CD4-positive, alpha-beta T cell (primary cell): Measurements from ENCODE around the gene CPNE4. TPM values are rescaled to one million over a fixed set of nuclear protein-coding genes. Genes with fewer than 3 reads are reported as not detected.

Experiments used
- ATAC-seq: fragments of 200-7000 bp; cut with Tn5 transposase; one replicate; pipeline ENCODE4 v1.10.0; 2022; ENCODE audit warnings: mild to moderate bottlenecking; ENCODE audit not compliant: poor library complexity
- CTCF ChIA-PET: fragments of 350-600 bp; sonication (Branson Sonifier 250); formaldehyde crosslinking; loops from one replicate; lab custom pipeline; 2021; ENCODE audit warnings: antibody characterized with exemption, inconsistent platforms; lab: Charles Lee
- POLR2A ChIA-PET: fragments of 350-600 bp; sonication (Branson Sonifier 250); formaldehyde crosslinking; loops from one replicate; lab custom pipeline; 2021; ENCODE audit warnings: antibody characterized with exemption, inconsistent platforms; lab: Charles Lee
- DNase-seq, 14 experiments: peaks; one replicate each; pipeline ENCODE4 v3.0.0-alpha.2; 2013 to 2020; ENCODE audit warnings: mixed read lengths in 2 of 14
- H3K27ac ChIP-seq, 2 donors: one replicate each; pipeline versions ENCODE4 v1.5.1 to v1.7.0; 2013; ENCODE audit warnings: low read length in 2 of 2, low read depth in 1 of 2, mild to moderate bottlenecking in 1 of 2
- H3K27me3 ChIP-seq, 2 experiments: 1 replicate in 1 of 2; 2 replicates in 1 of 2; pipeline versions ENCODE4 v1.6.1 to v1.7.0; 2013; ENCODE audit warnings: low read length in 2 of 2, control low read depth in 1 of 2, mild to moderate bottlenecking in 1 of 2, moderate library complexity in 1 of 2; ENCODE audit not compliant: insufficient read depth in 2 of 2, control insufficient read depth in 1 of 2
- H3K36me3 ChIP-seq: one replicate; pipeline ENCODE4 v1.6.1; 2013; ENCODE audit warnings: low read length, control low read depth; ENCODE audit not compliant: insufficient read depth
- H3K4me1 ChIP-seq: one replicate; pipeline ENCODE4 v1.6.1; 2013; ENCODE audit warnings: low read length, control low read depth; ENCODE audit not compliant: insufficient read depth
- H3K4me3 ChIP-seq: one replicate; pipeline ENCODE4 v1.5.1; 2013; ENCODE audit warnings: mild to moderate bottlenecking, low read length, moderate library complexity
- H3K9me3 ChIP-seq, 2 experiments: 1 replicate in 1 of 2; 2 replicates in 1 of 2; pipeline versions ENCODE4 v1.6.1 to v1.7.0; 2013; ENCODE audit warnings: low read length in 2 of 2, mild to moderate bottlenecking in 2 of 2, control low read depth in 1 of 2, moderate library complexity in 1 of 2; ENCODE audit not compliant: control insufficient read depth in 1 of 2, insufficient read depth in 1 of 2
- H3K27ac Mint-ChIP-seq: one replicate; pipeline ENCODE4 v1.8.0; 2020; ENCODE audit warnings: mixed read lengths
- H3K27me3 Mint-ChIP-seq: one replicate; pipeline ENCODE4 v1.8.0; 2021; ENCODE audit warnings: mixed read lengths
- H3K36me3 Mint-ChIP-seq: one replicate; pipeline ENCODE4 v1.8.0; 2021; ENCODE audit warnings: low read depth, mixed read lengths
- H3K4me1 Mint-ChIP-seq: one replicate; pipeline ENCODE4 v1.8.0; 2021; ENCODE audit warnings: low read depth, mixed read lengths
- H3K4me3 Mint-ChIP-seq: one replicate; pipeline ENCODE4 v1.8.0; 2020; ENCODE audit warnings: mild to moderate bottlenecking, mixed read lengths
- H3K9me3 Mint-ChIP-seq: one replicate; pipeline ENCODE4 v1.8.0; 2020; ENCODE audit warnings: mixed read lengths
- CTCF ChIP-seq: fragments of 200-600 bp; IDR thresholded peaks from one replicate; pipeline ENCODE4 v1.8.0; 2022; ENCODE audit warnings: antibody characterized with exemption, mild to moderate bottlenecking
- intact Hi-C, 2 experiments: fragments of 100-400 bp; cut with DNase I in 1 of 2; cut with micrococcal nuclease in 1 of 2; formaldehyde crosslinking; loops; one replicate each; pipeline versions ENCODE4 v1.15.1 to v1.9.0; 2023 to 2025; cut with DNase I, micrococcal nuclease
- total RNA-seq, 174 experiments: library from RNA in 2 of 174; stranded (reverse) in 2 of 174; gene quantifications; one replicate each; pipeline ENCODE4 v1.2.3 and lab custom pipeline; 2021 to 2026

CPNE4 gene
- total RNA-seq, 2 experiments from 2014 or later = not detected

GRCh38 chr3:131739211-131739610 lies 295.6 kb downstream of the CPNE4 start:
- no peak for ATAC-seq
- DNase-seq = no peak
- Mint-ChIP-seq H3K27me3 (peaks cover 14% of the 10 kb centered on the region), H3K27ac (no peak overlapping the region), H3K36me3 (no peaks in the 10 kb centered on the region), H3K4me1 (no peaks in the 10 kb centered on the region), H3K9me3 (no peaks in the 10 kb centered on the region), H3K4me3 (no peak overlapping the region)
- Histone ChIP-seq H3K9me3 (no peaks in the 10 kb centered on the region), H3K36me3 (no peaks in the 10 kb centered on the region), H3K4me1 (no peaks in the 10 kb centered on the region), H3K27ac (no peak overlapping the region), H3K27me3 (no peaks in the 10 kb centered on the region), H3K4me3 (no peak overlapping the region)
- intact Hi-C loops = no loop called here
- TF ChIP-seq CTCF = no peak
- CTCF ChIA-PET = no interaction called here
- POLR2A ChIA-PET = no interaction called here

- Histone ChIP-seq H3K36me3 (no peaks in the 10 kb centered on the region), H3K4me1 (no peaks in the 10 kb centered on the region), H3K4me3 (no peak overlapping the region), H3K27ac (no peak overlapping the region), H3K9me3 (no peaks in the 10 kb centered on the region), H3K27me3 (peaks cover 0 to 4% of the 10 kb centered on the region in 2 experiments)
- H3K36me3 Mint-ChIP-seq = no peaks in the 10 kb centered on the region
- no peak overlapping the region for H3K4me3 Mint-ChIP-seq
- DNase-seq (no peak), ATAC-seq (no peak)
- no peaks in the 10 kb centered on the region for H3K9me3 Mint-ChIP-seq
- H3K4me1 Mint-ChIP-seq = no peaks in the 10 kb centered on the region
- POLR2A ChIA-PET = no interaction called here
- intact Hi-C loops = no loop called here
- no peak for TF ChIP-seq CTCF
- H3K27me3 Mint-ChIP-seq = peaks cover 13% of the 10 kb centered on the region
- H3K27ac Mint-ChIP-seq = no peak overlapping the region
- CTCF ChIA-PET = interaction anchor here (0.6 to 0.7 kb wide), 2 partner anchors 18 to 518 kb away, joined by 3 read pairs; no protein-coding TSS in a partner anchor
These were observed 296.7 kb downstream of the CPNE4 start for GRCh38 chr3:131738095-131738494.

- H3K36me3 Mint-ChIP-seq = no peaks in the 10 kb centered on the region
These were observed 299.3 kb downstream of the CPNE4 start for GRCh38 chr3:131735544-131735943.

More at GRCh38 chr3:131735544-131735943, 299.3 kb downstream of the CPNE4 start:
- no peak for DNase-seq
- Histone ChIP-seq H3K36me3 (no peaks in the 10 kb centered on the region), H3K4me3 (no peak overlapping the region), H3K4me1 (no peaks in the 10 kb centered on the region), H3K9me3 (no peaks in the 10 kb centered on the region), H3K27me3 (peaks cover 0 to 4% of the 10 kb centered on the region in 2 experiments), H3K27ac (no peak overlapping the region)
- H3K27ac Mint-ChIP-seq = no peak overlapping the region
- no peaks in the 10 kb centered on the region for H3K9me3 Mint-ChIP-seq
- H3K4me1 Mint-ChIP-seq = no peaks in the 10 kb centered on the region
- H3K27me3 Mint-ChIP-seq = peaks cover 13% of the 10 kb centered on the region
- intact Hi-C loops = no loop called here
- ATAC-seq = no peak
- CTCF ChIA-PET = no interaction called here
- H3K4me3 Mint-ChIP-seq = no peak overlapping the region
- POLR2A ChIA-PET = no interaction called here
- no peak for TF ChIP-seq CTCF
